Measurements from ENCODE around the gene UCHL5.

The UCHL5 gene

DNA sequence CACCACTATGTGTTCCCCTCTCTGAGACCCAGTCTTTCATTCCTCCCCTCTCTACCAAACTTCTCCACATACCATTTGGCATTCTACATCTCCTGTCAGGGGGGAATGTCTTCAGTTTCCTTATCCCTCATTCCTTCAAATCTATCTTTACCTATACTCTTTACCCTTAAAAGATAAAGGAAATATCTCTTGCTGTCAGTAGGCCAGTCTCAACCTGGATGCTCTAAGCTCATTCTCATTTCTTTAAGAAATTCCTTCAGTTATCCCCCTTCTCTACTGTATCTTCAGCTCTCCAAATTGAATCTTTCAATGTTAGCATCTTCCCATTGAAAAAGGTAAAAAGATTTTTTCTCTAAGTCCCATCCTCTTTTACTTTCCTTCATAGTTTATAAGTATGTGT, 6.8 kb upstream of the UCHL5 start:
- no peak for DNase-seq (ENCODE audit: low read depth)
- TF ChIP-seq, protein P1, sequence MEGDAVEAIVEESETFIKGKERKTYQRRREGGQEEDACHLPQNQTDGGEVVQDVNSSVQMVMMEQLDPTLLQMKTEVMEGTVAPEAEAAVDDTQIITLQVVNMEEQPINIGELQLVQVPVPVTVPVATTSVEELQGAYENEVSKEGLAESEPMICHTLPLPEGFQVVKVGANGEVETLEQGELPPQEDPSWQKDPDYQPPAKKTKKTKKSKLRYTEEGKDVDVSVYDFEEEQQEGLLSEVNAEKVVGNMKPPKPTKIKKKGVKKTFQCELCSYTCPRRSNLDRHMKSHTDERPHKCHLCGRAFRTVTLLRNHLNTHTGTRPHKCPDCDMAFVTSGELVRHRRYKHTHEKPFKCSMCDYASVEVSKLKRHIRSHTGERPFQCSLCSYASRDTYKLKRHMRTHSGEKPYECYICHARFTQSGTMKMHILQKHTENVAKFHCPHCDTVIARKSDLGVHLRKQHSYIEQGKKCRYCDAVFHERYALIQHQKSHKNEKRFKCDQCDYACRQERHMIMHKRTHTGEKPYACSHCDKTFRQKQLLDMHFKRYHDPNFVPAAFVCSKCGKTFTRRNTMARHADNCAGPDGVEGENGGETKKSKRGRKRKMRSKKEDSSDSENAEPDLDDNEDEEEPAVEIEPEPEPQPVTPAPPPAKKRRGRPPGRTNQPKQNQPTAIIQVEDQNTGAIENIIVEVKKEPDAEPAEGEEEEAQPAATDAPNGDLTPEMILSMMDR (IDR thresholded peaks at IDR 0.05; ENCODE audit: low read depth, low read length, missing control alignments): no peak
- no peak overlapping the region; the same call in 1 of the 2 replicates for H3K4me3 ChIP-seq (ENCODE audit: low read depth, low read length)

DNA sequence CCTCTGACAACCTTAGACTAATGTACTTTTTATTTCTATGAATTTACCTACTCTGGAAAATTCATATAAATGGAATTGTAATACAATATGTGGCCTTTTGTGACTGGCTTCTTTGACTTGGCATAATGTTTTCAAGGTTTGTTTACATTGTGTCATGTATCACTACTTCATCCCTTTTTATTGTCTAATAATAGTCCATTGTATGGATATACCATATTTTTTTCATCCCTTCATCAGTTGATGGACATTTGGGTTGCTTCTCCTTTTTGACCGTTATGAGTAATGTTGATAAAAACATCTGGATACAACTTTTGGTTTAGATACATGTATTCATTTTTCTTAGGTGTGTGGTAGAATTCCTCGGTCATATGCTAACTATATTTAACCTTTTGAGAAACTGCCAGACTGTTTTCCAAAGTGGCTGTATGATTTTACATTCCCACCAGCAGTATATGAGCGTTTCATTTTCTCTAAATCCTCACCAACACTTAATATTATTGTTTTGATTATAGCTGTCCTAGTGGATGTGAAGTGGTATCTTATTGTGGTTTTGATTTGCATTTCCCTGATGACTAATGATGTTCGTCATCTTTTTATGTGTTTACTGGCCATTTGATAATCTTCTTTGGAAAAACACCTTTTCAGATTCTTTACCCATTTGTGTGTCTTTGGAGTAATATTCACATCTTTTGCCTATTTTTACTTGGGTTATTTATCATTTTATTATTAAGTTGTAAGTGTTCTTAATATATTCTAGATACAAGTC, 3.7 kb upstream of the UCHL5 start:
- TF ChIP-seq, protein P1 (IDR thresholded peaks at IDR 0.05; ENCODE audit: low read depth, low read length, missing control alignments): no peak
- no peak for DNase-seq (ENCODE audit: low read depth)
- no peak overlapping the region for H3K4me3 ChIP-seq (ENCODE audit: low read depth, low read length)

- DNase-seq (ENCODE audit: low read depth): no peak
- TF ChIP-seq, protein P1 (IDR thresholded peaks at IDR 0.05; ENCODE audit: low read depth, low read length, missing control alignments): no peak
- H3K4me3 ChIP-seq (ENCODE audit: low read depth, low read length): peak overlapping the region; percentile 92
These were observed 1.8 kb upstream of the UCHL5 start for GRCh38 chr1:193060938-193061337.

DNA sequence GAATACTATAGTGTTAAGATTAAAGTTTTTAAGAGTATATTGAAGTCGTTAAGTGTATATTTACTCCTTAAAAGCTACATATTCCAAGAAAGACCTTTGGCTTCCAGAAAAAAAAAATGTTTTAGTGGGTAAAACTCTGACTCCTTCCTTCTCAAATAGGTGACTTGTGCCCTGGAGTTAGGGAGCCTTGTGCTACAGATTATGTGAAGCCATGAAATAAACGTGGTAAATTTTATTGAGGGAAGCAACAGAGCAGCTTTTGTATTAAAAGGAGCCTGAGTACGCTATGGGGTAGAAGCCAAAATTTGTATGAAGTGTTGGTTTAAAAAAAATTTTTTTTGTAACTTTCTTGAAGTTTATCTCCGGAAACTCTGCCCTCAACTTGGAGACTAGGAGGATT, 1.2 kb upstream of the UCHL5 start:
- H3K4me3 ChIP-seq (ENCODE audit: low read depth, low read length): peak overlapping the region; percentile 92
- TF ChIP-seq, protein P1 (IDR thresholded peaks at IDR 0.05; ENCODE audit: low read depth, low read length, missing control alignments): no peak
- DNase-seq (ENCODE audit: low read depth): no peak

DNA sequence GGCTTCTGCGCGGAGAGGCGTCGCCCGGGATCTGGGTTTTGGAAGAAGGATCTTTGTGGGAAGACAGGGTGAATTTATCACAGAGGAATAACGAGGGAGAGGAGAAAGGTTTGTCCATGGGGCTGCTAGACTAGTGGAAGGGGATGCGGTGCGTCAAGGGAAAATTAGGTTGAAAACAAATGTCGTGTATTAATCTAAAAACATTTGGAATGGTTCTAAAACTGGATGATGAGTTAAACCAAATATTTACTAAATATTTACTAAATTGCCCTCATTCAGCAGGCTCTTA, 899 bp upstream of the UCHL5 start:
- TF ChIP-seq, protein P1 (IDR thresholded peaks at IDR 0.05; ENCODE audit: low read depth, low read length, missing control alignments): no peak
- no peak for DNase-seq (ENCODE audit: low read depth)
- peak overlapping the region; percentile 92 for H3K4me3 ChIP-seq (ENCODE audit: low read depth, low read length)

GRCh38 chr1:193058529-193059281, 455 bp downstream of the UCHL5 start:
- peak; percentile 83 for DNase-seq (ENCODE audit: low read depth)
- TF ChIP-seq, protein P1 (IDR thresholded peaks at IDR 0.05; ENCODE audit: low read depth, low read length, missing control alignments): no peak
- H3K4me3 ChIP-seq (ENCODE audit: low read depth, low read length): peak overlapping the region; percentile 92
